Endodermal cell (in vitro differentiated cells): ENCODE measurements around the gene PDE10A. TPM values are rescaled to one million over a fixed set of nuclear protein-coding genes. Genes with fewer than 3 reads are reported as not detected.

Experiments used
- DNase-seq: peaks from one replicate; pipeline ENCODE4 v3.0.0-alpha.2; 2017
- H3K27ac ChIP-seq: 2 replicates; pipeline ENCODE4 v1.5.1; 2013; ENCODE audit warnings: mild to moderate bottlenecking, low read depth, low read length, moderate library complexity
- H3K27me3 ChIP-seq: 2 replicates; pipeline ENCODE4 v1.6.1; 2013; ENCODE audit warnings: mild to moderate bottlenecking, low read length, moderate library complexity; ENCODE audit not compliant: insufficient read depth, control insufficient read depth, poor library complexity, severe bottlenecking
- H3K36me3 ChIP-seq: 2 replicates; pipeline ENCODE4 v1.7.0; 2013; ENCODE audit warnings: mild to moderate bottlenecking, low read length, moderate library complexity; ENCODE audit not compliant: control insufficient read depth, insufficient read depth
- H3K4me1 ChIP-seq: one replicate; pipeline ENCODE4 v1.7.0; 2013; ENCODE audit warnings: low read length; ENCODE audit not compliant: control insufficient read depth, insufficient read depth
- H3K4me3 ChIP-seq: 2 replicates; pipeline ENCODE4 v1.5.1; 2013; ENCODE audit warnings: mild to moderate bottlenecking, low read length, moderate library complexity
- H3K9ac ChIP-seq: 2 replicates; pipeline ENCODE4 v1.6.1; 2013; ENCODE audit warnings: mild to moderate bottlenecking, low read length, moderate library complexity; ENCODE audit not compliant: poor library complexity, severe bottlenecking; ENCODE audit errors: extremely low read depth
- H3K9me3 ChIP-seq: 2 replicates; pipeline ENCODE4 v1.6.1; 2013; ENCODE audit warnings: mild to moderate bottlenecking, low read length, moderate library complexity; ENCODE audit not compliant: control insufficient read depth
- H3K27ac Mint-ChIP-seq: 2 replicates; pipeline ENCODE4 v1.8.0; 2020; ENCODE audit warnings: mixed read lengths
- H3K27me3 Mint-ChIP-seq: 2 replicates; pipeline ENCODE4 v1.8.0; 2021; ENCODE audit warnings: mild to moderate bottlenecking, mixed read lengths; ENCODE audit not compliant: insufficient read depth
- H3K36me3 Mint-ChIP-seq: 2 replicates; pipeline ENCODE4 v1.8.0; 2020; ENCODE audit warnings: low read depth, mixed read lengths
- H3K4me1 Mint-ChIP-seq: 2 replicates; pipeline ENCODE4 v1.8.0; 2020; ENCODE audit warnings: mixed read lengths
- H3K4me3 Mint-ChIP-seq: 2 replicates; pipeline ENCODE4 v1.8.0; 2020; ENCODE audit warnings: mild to moderate bottlenecking, moderate library complexity, mixed read lengths
- H3K9me3 Mint-ChIP-seq: 2 replicates; pipeline ENCODE4 v1.8.0; 2020; ENCODE audit warnings: mild to moderate bottlenecking, mixed read lengths
- WGBS, 2 experiments: methylation state at CpG; one replicate each; pipeline versions ENCODE4 v1.1.5 to v1.1.7; 2013; ENCODE audit warnings: missing lambda C conversion rate in 2 of 2, mixed read lengths in 1 of 2; ENCODE audit not compliant: insufficient coverage in 1 of 2, insufficient read length in 1 of 2; 5-methylcytosine and 5-hydroxymethylcytosine counted together
- total RNA-seq, 2 donors: library from RNA; stranded (reverse); fragmentation: NEBNext Ultra II Directional in 1 of 2; extraction: Animal tissue kit (Norgen Biotek cat#: 25700) in 1 of 2; gene quantifications; 2 replicates in 1 of 2; 3 replicates in 1 of 2; pipeline ENCODE4 v1.2.1, GENCODE V29; 2021
- TF ChIP-seq, protein P1 (sequence below): fragments of 200-600 bp; sonication (generic); conservative IDR thresholded peaks from 2 replicates; pipeline ENCODE4 v1.5.0; 2021; ENCODE audit warnings: antibody characterized with exemption, mild to moderate bottlenecking

The PDE10A gene
- total RNA-seq, 2 donors from 2014 or later = 22.8 to 27.8 TPM

DNA sequence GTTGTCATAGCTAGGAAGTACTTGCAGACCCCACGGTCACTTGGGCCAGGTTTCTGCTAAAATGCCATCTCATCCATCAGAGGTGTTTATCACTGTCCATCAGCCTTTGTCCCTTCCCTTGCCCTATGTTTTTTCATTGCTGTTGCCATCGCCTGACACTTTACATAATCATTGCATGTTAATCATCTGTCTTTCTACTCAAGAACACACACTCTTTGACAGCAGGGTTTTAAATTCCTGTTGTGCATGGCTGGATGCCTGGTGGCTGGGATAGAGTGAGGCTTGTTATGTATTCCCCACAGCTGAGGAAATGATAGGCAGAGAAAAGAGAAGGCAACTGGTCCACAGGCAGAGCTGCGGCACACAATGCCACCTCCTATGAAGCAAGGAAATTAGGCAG is 341.9 kb downstream of the PDE10A start:
- H3K9me3 Mint-ChIP-seq = peaks cover 31% of the 10 kb centered on the region
- Histone ChIP-seq H3K4me3 (no peak overlapping the region), H3K27ac (no peak overlapping the region), H3K9me3 (peaks cover 19% of the 10 kb centered on the region), H3K27me3 (no peaks in the 10 kb centered on the region), H3K4me1 (no peaks in the 10 kb centered on the region), H3K9ac (no peak overlapping the region), H3K36me3 (no peaks in the 10 kb centered on the region)
- TF ChIP-seq, protein P1, sequence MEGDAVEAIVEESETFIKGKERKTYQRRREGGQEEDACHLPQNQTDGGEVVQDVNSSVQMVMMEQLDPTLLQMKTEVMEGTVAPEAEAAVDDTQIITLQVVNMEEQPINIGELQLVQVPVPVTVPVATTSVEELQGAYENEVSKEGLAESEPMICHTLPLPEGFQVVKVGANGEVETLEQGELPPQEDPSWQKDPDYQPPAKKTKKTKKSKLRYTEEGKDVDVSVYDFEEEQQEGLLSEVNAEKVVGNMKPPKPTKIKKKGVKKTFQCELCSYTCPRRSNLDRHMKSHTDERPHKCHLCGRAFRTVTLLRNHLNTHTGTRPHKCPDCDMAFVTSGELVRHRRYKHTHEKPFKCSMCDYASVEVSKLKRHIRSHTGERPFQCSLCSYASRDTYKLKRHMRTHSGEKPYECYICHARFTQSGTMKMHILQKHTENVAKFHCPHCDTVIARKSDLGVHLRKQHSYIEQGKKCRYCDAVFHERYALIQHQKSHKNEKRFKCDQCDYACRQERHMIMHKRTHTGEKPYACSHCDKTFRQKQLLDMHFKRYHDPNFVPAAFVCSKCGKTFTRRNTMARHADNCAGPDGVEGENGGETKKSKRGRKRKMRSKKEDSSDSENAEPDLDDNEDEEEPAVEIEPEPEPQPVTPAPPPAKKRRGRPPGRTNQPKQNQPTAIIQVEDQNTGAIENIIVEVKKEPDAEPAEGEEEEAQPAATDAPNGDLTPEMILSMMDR = no peak
- no peak overlapping the region for H3K4me3 Mint-ChIP-seq
- H3K27me3 Mint-ChIP-seq = no peaks in the 10 kb centered on the region
- H3K36me3 Mint-ChIP-seq = no peaks in the 10 kb centered on the region
- no peak for DNase-seq
- no peaks in the 10 kb centered on the region for H3K4me1 Mint-ChIP-seq
- H3K27ac Mint-ChIP-seq = no peak overlapping the region
- WGBS, 2 experiments = 75 to 94% methylated on average over 2 to 3 of the region's 3 CpGs

DNA sequence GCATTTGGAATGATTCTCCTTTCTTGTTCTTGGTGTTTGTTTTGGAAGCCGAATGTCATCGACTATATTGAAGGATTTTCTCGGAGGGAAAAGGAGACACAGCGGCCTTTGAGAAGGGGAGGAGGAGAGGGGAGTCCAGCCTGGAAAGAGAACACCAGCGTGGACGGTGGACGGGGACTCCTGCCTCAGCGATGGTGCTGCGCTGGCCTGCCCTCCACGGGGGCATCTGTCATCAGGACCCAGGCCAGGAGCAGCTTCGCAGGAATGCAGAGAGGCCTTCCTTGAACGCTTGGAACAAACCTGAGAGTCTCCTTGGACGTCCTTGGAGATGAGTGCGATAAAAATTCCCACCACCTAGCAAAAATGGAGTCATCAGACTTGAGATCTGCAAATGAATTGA is 345.3 kb downstream of the PDE10A start:
- H3K4me1 ChIP-seq = no peaks in the 10 kb centered on the region
- 96 to 100% methylated on average over 1 to 14 of the region's 14 CpGs for WGBS, 2 experiments
- no peaks in the 10 kb centered on the region for H3K36me3 ChIP-seq
- Mint-ChIP-seq H3K4me3 (no peak overlapping the region), H3K27me3 (peaks cover 4% of the 10 kb centered on the region), H3K36me3 (no peaks in the 10 kb centered on the region), H3K9me3 (peaks cover 26% of the 10 kb centered on the region), H3K4me1 (no peaks in the 10 kb centered on the region), H3K27ac (no peak overlapping the region)
- H3K27ac ChIP-seq = no peak overlapping the region
- H3K27me3 ChIP-seq = no peaks in the 10 kb centered on the region
- H3K9me3 ChIP-seq = peaks cover 19% of the 10 kb centered on the region
- TF ChIP-seq, protein P1 = no peak
- H3K9ac ChIP-seq = no peak overlapping the region
- no peak overlapping the region for H3K4me3 ChIP-seq
- no peak for DNase-seq

DNA sequence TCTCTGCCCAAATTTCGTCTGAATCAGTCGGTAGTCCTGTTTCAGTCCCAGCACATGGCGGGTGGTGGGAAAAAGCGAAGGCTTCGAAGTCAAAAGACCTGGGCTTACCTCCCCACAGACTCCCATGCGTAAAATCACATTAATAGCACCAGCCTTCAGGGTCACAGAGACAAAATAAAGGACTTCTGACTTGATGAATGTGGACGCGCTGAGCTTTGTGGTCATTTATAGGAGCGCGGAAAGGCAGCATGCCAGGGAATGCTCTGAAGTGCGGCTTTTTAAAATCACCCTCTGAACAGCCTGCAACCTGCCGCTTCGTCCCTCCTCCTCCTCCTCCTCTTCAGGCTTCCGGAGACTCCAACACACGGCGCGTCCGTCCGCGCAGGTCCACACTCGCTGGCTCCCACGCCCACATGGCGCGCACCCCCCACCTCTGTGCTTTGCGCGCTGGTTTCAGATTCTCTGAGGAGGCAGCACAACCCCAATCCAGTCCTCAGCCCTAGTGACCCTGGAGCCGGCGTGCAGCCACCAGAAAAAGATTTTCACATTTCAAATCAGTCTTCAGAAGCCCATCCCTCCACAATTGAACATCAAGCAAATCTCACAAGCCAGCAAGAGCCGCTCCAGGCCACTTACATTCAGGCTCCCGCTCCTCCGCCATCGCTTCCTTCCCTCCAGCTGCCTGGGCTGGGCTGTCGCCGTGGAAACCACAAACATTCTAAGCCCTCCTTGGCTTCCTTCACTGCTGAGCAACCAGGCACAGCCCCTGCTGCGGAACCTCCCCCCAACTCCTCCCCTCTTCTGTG is 353.9 kb downstream of the PDE10A start, which contains the start of gene C6orf118:
Gene C6orf118 (minus strand): TSS at position 680 of the 806 bp plus-strand sequence. CDS start 19 bp downstream, at position 661.
- Mint-ChIP-seq H3K9me3 (no peaks in the 10 kb centered on the region), H3K4me1 (peaks cover 6% of the 10 kb centered on the region), H3K27ac (peak within 1 kb of the TSS; percentile 91), H3K36me3 (no peaks in the 10 kb centered on the region), H3K4me3 (peak within 1 kb of the TSS; percentile 75), H3K27me3 (peaks cover 39% of the 10 kb centered on the region)
- peak; percentile 94 for DNase-seq
- Histone ChIP-seq H3K4me3 (peak within 1 kb of the TSS; percentile 82), H3K27ac (peak within 1 kb of the TSS; percentile 96), H3K27me3 (peaks cover 16% of the 10 kb centered on the region), H3K9me3 (no peaks in the 10 kb centered on the region), H3K4me1 (no peaks in the 10 kb centered on the region), H3K36me3 (no peaks in the 10 kb centered on the region), H3K9ac (peak within 1 kb of the TSS; percentile 72)
- 17 to 39% methylated on average over 13 to 35 of the region's 35 CpGs for WGBS, 2 experiments
- TF ChIP-seq, protein P1 = no peak
